ENCODE measurements around the gene SMPD3. TPM values are rescaled to one million over a fixed set of nuclear protein-coding genes. Genes with fewer than 3 reads are reported as not detected.

Gene SMPD3
- total RNA-seq, 1 experiment from 2014 or later: 0.77 TPM

DNA sequence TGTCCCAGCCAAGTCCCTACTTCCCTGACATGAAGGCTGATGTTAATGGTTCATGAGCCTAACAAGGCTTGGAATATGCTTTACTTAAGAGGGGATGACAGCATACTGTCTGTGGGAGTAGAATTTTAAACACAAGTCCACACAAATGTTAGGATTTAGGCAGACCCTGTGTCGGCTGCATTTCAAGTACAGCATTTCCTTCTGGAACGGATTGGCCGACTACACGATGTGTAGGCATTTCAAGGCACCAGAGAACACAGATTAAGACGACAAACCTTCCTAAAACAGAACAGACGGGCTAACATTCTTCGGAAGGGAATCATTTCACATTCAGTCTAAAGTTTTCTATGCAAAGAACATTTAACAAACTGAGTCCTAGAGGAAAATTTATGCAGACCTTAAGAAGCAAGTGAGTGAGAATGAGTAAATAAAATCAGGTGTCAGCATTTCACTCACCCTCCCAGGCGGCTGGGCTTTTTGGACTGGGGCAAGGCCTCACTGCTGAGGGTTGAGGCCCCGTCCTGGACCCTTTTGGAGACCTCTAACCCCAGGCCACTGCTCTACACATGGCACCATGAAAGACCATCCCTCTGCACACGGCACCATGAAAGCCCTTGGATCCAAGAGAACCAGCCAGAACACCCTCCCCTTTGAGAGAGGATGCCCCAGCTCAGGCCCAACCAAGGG lies 67.5 kb downstream of the SMPD3 start:
- intact Hi-C loops (cut with micrococcal nuclease; ENCODE audit: unreplicated experiment): no loop called here
- TF ChIP-seq TCF7L2 (IDR thresholded peaks at IDR 0.05; ENCODE audit: low read depth, low read length) (no peak), REST (IDR thresholded peaks at IDR 0.05; ENCODE audit: insufficient read depth in 1 of 2, low read depth in 2 of 2, low read length in 1 of 2) (no peak), SIN3A (IDR thresholded peaks at IDR 0.05; ENCODE audit: borderline replicate concordance, insufficient read depth, low read depth, low read length) (no peak), POLR2AphosphoS5 (IDR thresholded peaks at IDR 0.05; ENCODE audit: low read depth, low read length) (no peak)
- TF ChIP-seq, protein P1, sequence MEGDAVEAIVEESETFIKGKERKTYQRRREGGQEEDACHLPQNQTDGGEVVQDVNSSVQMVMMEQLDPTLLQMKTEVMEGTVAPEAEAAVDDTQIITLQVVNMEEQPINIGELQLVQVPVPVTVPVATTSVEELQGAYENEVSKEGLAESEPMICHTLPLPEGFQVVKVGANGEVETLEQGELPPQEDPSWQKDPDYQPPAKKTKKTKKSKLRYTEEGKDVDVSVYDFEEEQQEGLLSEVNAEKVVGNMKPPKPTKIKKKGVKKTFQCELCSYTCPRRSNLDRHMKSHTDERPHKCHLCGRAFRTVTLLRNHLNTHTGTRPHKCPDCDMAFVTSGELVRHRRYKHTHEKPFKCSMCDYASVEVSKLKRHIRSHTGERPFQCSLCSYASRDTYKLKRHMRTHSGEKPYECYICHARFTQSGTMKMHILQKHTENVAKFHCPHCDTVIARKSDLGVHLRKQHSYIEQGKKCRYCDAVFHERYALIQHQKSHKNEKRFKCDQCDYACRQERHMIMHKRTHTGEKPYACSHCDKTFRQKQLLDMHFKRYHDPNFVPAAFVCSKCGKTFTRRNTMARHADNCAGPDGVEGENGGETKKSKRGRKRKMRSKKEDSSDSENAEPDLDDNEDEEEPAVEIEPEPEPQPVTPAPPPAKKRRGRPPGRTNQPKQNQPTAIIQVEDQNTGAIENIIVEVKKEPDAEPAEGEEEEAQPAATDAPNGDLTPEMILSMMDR (IDR thresholded peaks at IDR 0.05): no peak
- H3K4me1 ChIP-seq (ENCODE audit: control insufficient read depth, insufficient read depth, low read length): no peaks in the 10 kb centered on the region
- no peaks in the 10 kb centered on the region for H3K9me3 ChIP-seq (ENCODE audit: control insufficient read depth, insufficient read depth, low read depth, low read length)
- ChIA-PET CTCF (no interaction called here), POLR2A (no interaction called here)
- no peak for ATAC-seq
- no peak overlapping the region for H3K4me3 ChIP-seq (ENCODE audit: low read depth in 2 of 2, low read length in 2 of 2)
- no peak overlapping the region for H3K27ac ChIP-seq (ENCODE audit: low read length)
- in situ Hi-C loops (cut with HindIII; ENCODE audit: low pct_unique_long_range_greater_than_20kb, low sequenced_read_pairs): no loop called here
- no TSS peak for BruUV-seq (replicated peaks)
- H3K27me3 ChIP-seq (ENCODE audit: control insufficient read depth, insufficient read depth, low read length): no peaks in the 10 kb centered on the region
- H3K36me3 ChIP-seq (ENCODE audit: control insufficient read depth, insufficient read depth, low read length): no peaks in the 10 kb centered on the region
- DNase-seq (ENCODE audit: low read depth, low spot score): no peak

DNA sequence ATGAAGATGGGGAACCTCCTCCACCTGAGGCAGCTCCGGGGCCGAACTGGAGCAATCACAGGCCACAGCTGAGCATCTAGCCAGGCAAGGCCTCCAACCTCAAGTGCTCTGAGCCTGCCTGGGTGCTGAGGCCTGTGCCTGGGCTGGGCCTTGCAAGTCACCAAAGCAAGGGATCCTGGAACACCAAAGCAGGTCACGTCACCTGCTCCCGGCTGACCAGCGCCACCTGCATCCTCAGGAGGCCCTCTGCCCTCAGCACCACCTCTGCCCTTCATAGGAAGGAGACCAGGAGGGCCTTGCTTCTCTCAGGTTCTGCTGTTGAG lies 68.0 kb downstream of the SMPD3 start:
- no peaks in the 10 kb centered on the region for H3K36me3 ChIP-seq (ENCODE audit: control insufficient read depth, insufficient read depth, low read length)
- POLR2A ChIA-PET: no interaction called here
- TF ChIP-seq REST (IDR thresholded peaks at IDR 0.05; ENCODE audit: insufficient read depth in 1 of 2, low read depth in 2 of 2, low read length in 1 of 2): no peak
- no peak for TF ChIP-seq SIN3A (IDR thresholded peaks at IDR 0.05; ENCODE audit: borderline replicate concordance, insufficient read depth, low read depth, low read length)
- no peak for TF ChIP-seq POLR2AphosphoS5 (IDR thresholded peaks at IDR 0.05; ENCODE audit: low read depth, low read length)
- no peak for TF ChIP-seq TCF7L2 (IDR thresholded peaks at IDR 0.05; ENCODE audit: low read depth, low read length)
- TF ChIP-seq, protein P1 (IDR thresholded peaks at IDR 0.05): no peak
- BruUV-seq (replicated peaks): no TSS peak
- H3K4me3 ChIP-seq (ENCODE audit: low read depth in 2 of 2, low read length in 2 of 2): no peak overlapping the region
- no peaks in the 10 kb centered on the region for H3K27me3 ChIP-seq (ENCODE audit: control insufficient read depth, insufficient read depth, low read length)
- H3K27ac ChIP-seq (ENCODE audit: low read length): no peak overlapping the region
- intact Hi-C loops (cut with micrococcal nuclease; ENCODE audit: unreplicated experiment) (no loop called here), in situ Hi-C loops (cut with HindIII; ENCODE audit: low pct_unique_long_range_greater_than_20kb, low sequenced_read_pairs) (no loop called here)
- no peaks in the 10 kb centered on the region for H3K9me3 ChIP-seq (ENCODE audit: control insufficient read depth, insufficient read depth, low read depth, low read length)
- H3K4me1 ChIP-seq (ENCODE audit: control insufficient read depth, insufficient read depth, low read length): no peaks in the 10 kb centered on the region
- ATAC-seq (no peak), DNase-seq (ENCODE audit: low read depth, low spot score) (no peak)
- CTCF ChIA-PET: no interaction called here
